Amniotic stem cell (primary cell): ENCODE data around the gene ZBTB16.

Experiments used
- DNase-seq: peaks from one replicate; lab custom pipeline; 2025; lab: John Stamatoyannopoulos, UW

ZBTB16 gene

GRCh38 chr11:114083391-114084252 is 24.1 kb downstream of the ZBTB16 start:
- no peak for DNase-seq

GRCh38 chr11:114084414-114084813 is 24.9 kb downstream of the ZBTB16 start:
- DNase-seq: no peak

- no peak for DNase-seq
Measured at GRCh38 chr11:114085965-114086793, 26.7 kb downstream of the ZBTB16 start.

GRCh38 chr11:114087025-114087424 is 27.5 kb downstream of the ZBTB16 start:
- no peak for DNase-seq

GRCh38 chr11:114088216-114088615 is 28.7 kb downstream of the ZBTB16 start:
- DNase-seq: no peak

- DNase-seq: no peak
Measured at GRCh38 chr11:114088836-114089235, 29.3 kb downstream of the ZBTB16 start.

- no peak for DNase-seq
Measured at GRCh38 chr11:114089748-114090147, 30.2 kb downstream of the ZBTB16 start.

- DNase-seq: no peak
Measured at GRCh38 chr11:114090225-114090910, 30.9 kb downstream of the ZBTB16 start.

GRCh38 chr11:114090976-114091375 is 31.5 kb downstream of the ZBTB16 start:
- DNase-seq: no peak

GRCh38 chr11:114091516-114092397 is 32.2 kb downstream of the ZBTB16 start:
- DNase-seq: no peak

- DNase-seq: no peak
Measured at GRCh38 chr11:114092478-114092877, 33.0 kb downstream of the ZBTB16 start.

- DNase-seq: no peak
Measured at GRCh38 chr11:114092953-114093352, 33.4 kb downstream of the ZBTB16 start.

- no peak for DNase-seq
Measured at GRCh38 chr11:114094516-114094915, 35.0 kb downstream of the ZBTB16 start.

GRCh38 chr11:114095899-114096298 is 36.4 kb downstream of the ZBTB16 start:
- DNase-seq: no peak

- DNase-seq: no peak
Measured at GRCh38 chr11:114097832-114098231, 38.3 kb downstream of the ZBTB16 start.

- DNase-seq: no peak
Measured at GRCh38 chr11:114098927-114099326, 39.4 kb downstream of the ZBTB16 start.

- DNase-seq: no peak
Measured at GRCh38 chr11:114099392-114100178, 40.1 kb downstream of the ZBTB16 start.

- no peak for DNase-seq
Measured at GRCh38 chr11:114102993-114103896, 43.7 kb downstream of the ZBTB16 start.

GRCh38 chr11:114105611-114106010 is 46.1 kb downstream of the ZBTB16 start:
- no peak for DNase-seq

- DNase-seq: no peak
Measured at GRCh38 chr11:114106047-114106446, 46.5 kb downstream of the ZBTB16 start.
